ENCODE results near the gene DHFR. TPM values are rescaled to one million over a fixed set of nuclear protein-coding genes. Genes with fewer than 3 reads are reported as not detected.

The DHFR gene
- total and polyA plus RNA-seq, 9 of the 15 experiments (the other 6 are each of a cell fraction or from before 2014, with no cell fraction given), result 45.6 to 176 (median 97.7) TPM

DNA sequence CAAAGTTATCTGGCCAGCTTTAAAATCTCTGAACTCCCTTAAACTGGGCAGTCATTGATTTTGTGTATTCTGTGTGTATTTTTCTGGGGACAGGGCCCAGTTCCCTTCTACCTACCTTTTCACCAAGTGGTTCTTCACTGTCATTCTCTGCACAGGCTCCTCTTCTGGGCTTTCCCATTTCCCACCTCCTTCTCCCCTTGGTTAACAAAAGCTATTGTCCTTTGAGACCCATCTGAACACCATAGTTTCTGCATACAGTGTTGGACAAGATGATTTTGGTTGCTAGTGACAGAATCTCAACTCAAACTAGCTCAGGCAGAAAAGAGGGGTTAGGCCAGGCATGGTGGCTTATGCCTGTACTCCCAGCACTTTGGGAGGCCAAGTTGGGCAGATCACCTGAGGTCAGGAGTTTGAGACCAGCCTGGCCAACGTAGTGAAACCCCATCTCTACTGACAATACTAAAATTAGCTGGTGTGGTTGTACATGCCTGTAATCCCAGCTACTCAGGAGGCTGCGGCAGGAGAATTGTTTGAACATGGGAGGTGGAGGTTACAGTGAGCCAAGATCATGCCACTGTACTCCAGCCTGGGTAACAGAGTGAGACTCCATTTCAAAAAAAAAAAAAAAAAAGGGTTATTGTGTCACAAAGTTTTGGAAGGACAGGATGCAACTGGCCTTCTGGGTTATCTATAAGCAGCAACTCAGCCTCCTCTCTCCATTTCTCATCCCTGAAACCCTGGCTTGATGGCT lies 53.7 kb downstream of the DHFR start (continued):
- TF ChIP-seq, protein P1, sequence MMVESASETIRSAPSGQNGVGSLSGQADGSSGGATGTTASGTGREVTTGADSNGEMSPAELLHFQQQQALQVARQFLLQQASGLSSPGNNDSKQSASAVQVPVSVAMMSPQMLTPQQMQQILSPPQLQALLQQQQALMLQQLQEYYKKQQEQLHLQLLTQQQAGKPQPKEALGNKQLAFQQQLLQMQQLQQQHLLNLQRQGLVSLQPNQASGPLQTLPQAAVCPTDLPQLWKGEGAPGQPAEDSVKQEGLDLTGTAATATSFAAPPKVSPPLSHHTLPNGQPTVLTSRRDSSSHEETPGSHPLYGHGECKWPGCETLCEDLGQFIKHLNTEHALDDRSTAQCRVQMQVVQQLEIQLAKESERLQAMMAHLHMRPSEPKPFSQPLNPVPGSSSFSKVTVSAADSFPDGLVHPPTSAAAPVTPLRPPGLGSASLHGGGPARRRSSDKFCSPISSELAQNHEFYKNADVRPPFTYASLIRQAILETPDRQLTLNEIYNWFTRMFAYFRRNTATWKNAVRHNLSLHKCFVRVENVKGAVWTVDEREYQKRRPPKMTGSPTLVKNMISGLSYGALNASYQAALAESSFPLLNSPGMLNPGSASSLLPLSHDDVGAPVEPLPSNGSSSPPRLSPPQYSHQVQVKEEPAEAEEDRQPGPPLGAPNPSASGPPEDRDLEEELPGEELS (CRISPR knock-in tag; IDR thresholded peaks at IDR 0.05; ENCODE audit: borderline replicate concordance), result no peak
- TF ChIP-seq, protein P2, sequence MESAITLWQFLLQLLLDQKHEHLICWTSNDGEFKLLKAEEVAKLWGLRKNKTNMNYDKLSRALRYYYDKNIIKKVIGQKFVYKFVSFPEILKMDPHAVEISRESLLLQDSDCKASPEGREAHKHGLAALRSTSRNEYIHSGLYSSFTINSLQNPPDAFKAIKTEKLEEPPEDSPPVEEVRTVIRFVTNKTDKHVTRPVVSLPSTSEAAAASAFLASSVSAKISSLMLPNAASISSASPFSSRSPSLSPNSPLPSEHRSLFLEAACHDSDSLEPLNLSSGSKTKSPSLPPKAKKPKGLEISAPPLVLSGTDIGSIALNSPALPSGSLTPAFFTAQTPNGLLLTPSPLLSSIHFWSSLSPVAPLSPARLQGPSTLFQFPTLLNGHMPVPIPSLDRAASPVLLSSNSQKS (CRISPR knock-in tag; IDR thresholded peaks at IDR 0.05), result no peak
- TF ChIP-seq RAD51 (IDR thresholded peaks at IDR 0.05; ENCODE audit: borderline replicate concordance, low read depth) (no peak), BRCA1 (IDR thresholded peaks at IDR 0.05) (no peak), BRCA1 (CRISPR knock-in tag; IDR thresholded peaks at IDR 0.05) (no peak), ATF1 (CRISPR knock-in tag; IDR thresholded peaks at IDR 0.05) (no peak), ATF1 (tag; IDR thresholded peaks at IDR 0.05) (no peak)

DNA sequence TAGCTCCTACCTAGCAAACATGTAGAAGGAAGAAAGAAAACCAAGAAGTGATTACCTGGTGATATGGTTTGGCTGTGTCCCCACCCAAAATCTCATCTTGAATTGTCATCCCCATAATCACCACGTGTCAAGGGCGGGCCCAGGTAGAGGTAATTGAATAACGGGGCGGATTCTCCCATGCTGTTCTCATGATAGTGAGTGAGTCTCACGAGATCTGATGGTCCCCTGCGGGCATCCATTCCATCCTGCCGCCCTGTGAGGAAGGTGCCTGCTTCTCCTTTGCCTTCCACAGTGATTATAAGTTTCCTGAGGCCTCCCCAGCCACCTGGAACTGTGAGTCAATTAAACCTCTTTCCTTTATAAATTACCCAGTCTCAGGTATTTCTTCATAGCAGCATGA lies 57.3 kb downstream of the DHFR start:
- POLR2A ChIA-PET, result no interaction called here
- Histone ChIP-seq H3K27me3 (ENCODE audit: control insufficient read depth in 2 of 2, insufficient read depth in 2 of 2, low read length in 2 of 2) (peaks cover 5 to 8% of the 10 kb centered on the region in 2 experiments; a peak in 2 of 5 replicates), H3K36me3 (ENCODE audit: control insufficient read depth, insufficient read depth, low read length) (no peaks in the 10 kb centered on the region), H4K20me1 (replicated peaks; ENCODE audit: control insufficient read depth, insufficient read depth, low read length) (no peaks in the 10 kb centered on the region; the same call in 1 of the 2 replicates), H3K9me3 (replicated peaks; ENCODE audit: control insufficient read depth, insufficient read depth, low read depth, low read length) (no peaks in the 10 kb centered on the region), H3K4me3 (no peak overlapping the region), H3K4me1 (replicated peaks in 1 of 2; ENCODE audit: control insufficient read depth in 2 of 2, insufficient read depth in 2 of 2, low read length in 2 of 2) (no peaks in the 10 kb centered on the region; a peak in 1 of 5 replicates), H3K27ac (ENCODE audit: extremely low read depth, low read depth, low read length) (no peak overlapping the region), H3K79me2 (ENCODE audit: control insufficient read depth, insufficient read depth, low read length) (no peaks in the 10 kb centered on the region), H3K9ac (ENCODE audit: insufficient read depth in 1 of 2, low read depth in 2 of 2, low read length in 2 of 2) (no peak overlapping the region), H3K4me2 (ENCODE audit: insufficient read depth, low read length) (no peak overlapping the region), H2AFZ (ENCODE audit: low read depth, low read length) (no peak overlapping the region), H3K9me1 (ENCODE audit: control insufficient read depth, insufficient read depth, low read length) (no peaks in the 10 kb centered on the region)
- CTCF ChIA-PET (ENCODE audit: low intra/inter-chr PET ratio), result no interaction called here
- no peak for DNase-seq (ENCODE audit: extremely low read depth in 1 of 4, low spot score in 3 of 4)
- no peak for ATAC-seq
- in situ Hi-C loops (cut with MboI) (no loop called here), intact Hi-C loops (cut with micrococcal nuclease) (no loop called here)
- WGBS (ENCODE audit: insufficient coverage, low coverage, missing lambda C conversion rate), result 6% methylated on average over 7 of the region's 7 CpGs
- TF ChIP-seq SMAD3 (CRISPR knock-in tag; conservative IDR thresholded peaks at IDR 0.05) (no peak), ZNF586 (CRISPR knock-in tag; conservative IDR thresholded peaks at IDR 0.05) (no peak), FOSL1 (tag; conservative IDR thresholded peaks at IDR 0.05) (no peak), RUNX1 (IDR thresholded peaks at IDR 0.05; ENCODE audit: low read depth) (no peak), BRF1 (IDR thresholded peaks at IDR 0.05; ENCODE audit: borderline replicate concordance, extremely low read depth, insufficient read length) (no peak), SRSF9 (IDR thresholded peaks at IDR 0.05; ENCODE audit: borderline replicate concordance, low read depth, low read length) (no peak), ZNF311 (CRISPR knock-in tag; IDR thresholded peaks at IDR 0.05) (no peak), CHD2 (IDR thresholded peaks at IDR 0.05; ENCODE audit: low read depth, low read length) (peak; percentile 58; the same call in 1 of the 2 replicates)
- no TSS peak for BruUV-seq (replicated peaks)
- FAIRE-seq, result no peak
